GM21381 (cell line): ENCODE results near the gene GAK.
"Not testable (repeated sequence)": the region's sequence is repeated elsewhere in the genome, so short reads cannot be mapped to it uniquely, and the experiment has no call there.

ENCODE experiments used
- ATAC-seq: cut with Tn5 transposase; IDR thresholded peaks from one replicate; pipeline ENCODE4 v1.9.1; 2021; ENCODE audit warnings: mild to moderate bottlenecking, moderate library complexity; ENCODE audit not compliant: unreplicated experiment

GAK gene

DNA sequence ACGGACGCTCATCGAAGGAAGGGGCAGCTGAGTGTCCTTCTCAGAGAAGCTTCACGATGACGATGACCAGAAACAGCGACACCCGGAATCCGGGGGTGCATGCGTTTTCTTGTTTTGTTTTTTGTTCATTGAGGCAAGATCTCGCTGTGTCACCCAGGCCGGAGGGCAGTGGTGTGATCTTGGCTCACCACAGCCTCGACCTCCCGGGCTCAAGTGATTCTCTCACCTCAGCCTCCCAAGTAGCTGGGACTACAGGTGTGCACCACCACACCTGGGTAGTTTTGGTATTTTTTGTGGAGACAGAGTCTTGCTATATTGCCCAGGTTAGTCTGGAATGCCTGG is 21.4 kb upstream of the GAK start:
- ATAC-seq = no peak

DNA sequence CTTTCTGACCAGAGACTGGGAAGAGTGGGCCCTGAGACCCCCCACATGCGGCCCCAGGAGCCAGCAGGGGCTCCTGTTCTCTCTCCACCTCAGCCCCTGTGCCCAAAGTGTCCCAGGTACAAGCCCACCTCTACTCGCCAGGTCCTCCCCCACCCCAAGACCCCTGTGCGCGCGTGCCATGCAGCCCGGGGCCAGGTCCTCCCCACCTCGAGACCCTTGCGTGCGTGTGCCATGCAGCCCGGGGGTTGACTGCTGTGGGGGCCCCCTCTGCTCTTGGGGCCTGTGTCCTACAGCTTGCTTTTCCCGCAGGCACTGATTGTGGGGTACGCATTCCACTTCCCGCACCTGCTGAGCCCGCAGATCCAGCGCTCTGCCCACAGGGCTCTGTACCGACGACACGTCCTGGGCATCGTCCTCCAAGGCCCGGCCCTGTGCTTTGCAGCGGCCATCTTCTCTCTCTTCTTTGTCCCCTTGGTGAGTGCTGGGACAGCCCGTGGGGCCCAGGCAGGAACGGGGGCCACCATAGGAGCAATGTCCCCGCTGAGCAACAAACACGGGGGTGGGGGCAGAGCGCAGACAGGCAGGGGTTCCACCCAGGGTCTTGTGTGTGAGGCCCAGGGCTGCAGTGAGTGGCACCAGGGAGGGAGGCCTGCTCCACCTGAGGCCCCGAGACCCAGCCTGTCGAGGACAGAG is 20.9 kb upstream of the GAK start:
- no peak for ATAC-seq

DNA sequence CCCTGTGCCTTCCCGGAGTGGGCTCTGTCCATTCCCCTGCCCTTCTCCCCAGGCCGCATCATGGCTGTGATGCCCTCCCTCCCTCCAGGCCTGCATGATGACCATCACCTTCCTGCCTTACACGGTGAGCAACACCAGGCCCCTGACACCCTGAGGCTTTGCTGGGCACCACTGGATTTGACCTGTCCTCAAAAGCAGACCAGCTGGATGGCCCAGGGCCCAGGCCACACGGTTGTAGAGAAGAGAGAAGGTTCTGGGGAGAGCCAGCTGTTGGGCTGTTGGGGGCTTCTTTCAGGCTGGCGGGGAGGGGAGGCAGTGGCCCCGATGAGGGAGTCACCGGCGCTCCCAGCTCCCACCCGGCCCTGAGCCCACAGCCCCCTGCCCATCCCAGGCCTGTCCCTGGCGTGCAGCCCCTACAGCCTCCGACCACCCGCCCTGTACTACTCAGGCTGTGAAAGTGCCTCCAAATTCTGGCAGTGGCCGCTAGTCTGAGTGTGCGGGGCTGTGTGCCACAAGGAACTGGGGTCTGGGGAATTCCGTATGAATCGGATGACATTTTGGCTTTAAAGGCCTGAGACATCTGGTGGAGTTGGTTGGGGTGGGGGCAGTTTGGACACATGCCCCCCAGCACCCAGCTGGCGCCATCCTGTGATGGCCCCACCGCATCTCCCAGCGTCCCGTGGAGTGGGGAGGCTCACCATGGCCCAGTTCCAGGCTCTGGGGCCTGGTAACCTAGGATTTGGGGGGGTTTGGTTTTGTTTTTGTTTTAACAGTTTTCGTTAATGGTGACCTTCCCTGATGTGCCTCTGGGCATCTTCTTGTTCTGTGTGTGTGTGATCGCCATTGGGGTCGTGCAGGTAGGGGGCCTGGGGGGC is 19.7 kb upstream of the GAK start:
- ATAC-seq = no peak

DNA sequence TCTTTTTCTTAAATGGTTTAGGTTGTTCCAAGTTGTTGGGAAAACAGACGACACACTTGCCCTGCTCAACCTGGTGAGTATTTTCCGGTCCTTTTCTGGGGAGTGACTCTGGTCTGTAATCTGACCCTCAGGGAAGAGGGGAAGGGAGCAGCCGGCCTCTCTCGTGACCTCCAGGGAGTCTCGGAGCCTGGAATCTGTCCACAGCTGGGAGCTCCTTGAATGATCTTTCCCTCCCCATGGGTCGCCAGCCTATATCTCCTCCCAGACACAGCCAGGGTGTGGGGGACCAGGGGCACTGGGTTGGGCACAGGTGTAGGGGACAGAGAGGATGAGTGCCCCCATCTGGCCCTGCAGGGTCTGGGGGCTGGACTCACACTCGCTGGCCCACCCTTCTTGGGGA is 19.1 kb upstream of the GAK start:
- no peak for ATAC-seq

DNA sequence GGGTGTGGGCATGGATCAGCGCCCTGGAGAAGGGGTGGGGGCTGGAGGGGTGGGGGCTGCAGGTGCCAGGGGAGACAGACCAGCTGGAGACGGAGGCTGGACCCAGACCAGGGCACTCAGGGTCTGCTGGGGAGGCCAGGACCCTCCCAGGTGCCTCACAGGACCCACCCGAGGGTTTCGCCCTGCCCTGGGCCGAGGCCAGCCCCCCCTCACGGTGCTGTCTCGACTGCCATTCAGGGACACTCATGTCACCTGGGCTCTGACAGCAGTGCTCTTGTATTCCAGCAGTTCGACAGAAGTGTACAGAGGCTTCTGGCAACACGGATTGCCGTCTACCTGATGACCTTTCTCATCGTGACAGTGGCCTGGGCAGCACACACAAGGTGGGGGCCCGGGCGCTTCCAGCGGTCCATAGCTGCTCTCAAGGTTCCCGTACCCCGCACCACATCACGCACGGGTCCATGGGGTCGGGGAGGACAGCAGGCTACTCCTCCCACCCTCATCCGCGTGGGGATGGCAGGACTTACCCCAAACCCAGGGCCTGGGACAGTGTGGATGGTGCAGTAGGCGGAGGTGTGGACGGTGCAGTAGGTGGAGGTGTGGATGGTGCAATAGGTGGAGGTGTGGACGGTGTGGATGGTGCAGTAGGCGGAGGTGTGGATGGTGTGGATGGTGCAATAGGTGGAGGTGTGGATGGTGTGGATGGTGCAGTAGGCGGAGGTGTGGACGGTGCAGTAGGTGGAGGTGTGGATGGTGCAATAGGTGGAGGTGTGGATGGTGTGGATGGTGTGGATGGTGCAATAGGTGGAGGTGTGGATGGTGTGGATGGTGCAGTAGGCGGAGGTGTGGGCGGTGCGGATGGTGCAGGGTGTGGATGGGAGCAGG is 18.3 kb upstream of the GAK start:
- ATAC-seq = no peak

DNA sequence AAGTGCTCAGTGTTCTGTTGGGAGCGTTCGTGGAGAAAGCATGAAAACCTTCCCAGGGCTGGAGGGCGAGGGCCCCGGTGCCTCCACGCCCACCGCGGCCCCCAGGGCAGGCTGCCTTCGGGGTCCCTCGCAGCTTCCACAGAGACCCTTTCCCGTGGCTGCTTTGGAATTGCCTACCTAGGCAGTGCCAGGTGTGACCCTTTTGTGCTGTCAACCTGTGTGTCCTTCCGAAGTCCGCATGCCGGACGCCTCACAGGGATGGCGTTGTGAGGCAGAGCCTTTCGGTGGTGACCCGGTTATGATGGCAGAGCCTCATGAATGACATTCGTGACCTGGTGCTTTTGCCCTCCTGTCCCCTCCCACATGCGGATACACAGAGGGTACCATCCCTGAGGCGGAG is 17.5 kb upstream of the GAK start:
- no peak for ATAC-seq

DNA sequence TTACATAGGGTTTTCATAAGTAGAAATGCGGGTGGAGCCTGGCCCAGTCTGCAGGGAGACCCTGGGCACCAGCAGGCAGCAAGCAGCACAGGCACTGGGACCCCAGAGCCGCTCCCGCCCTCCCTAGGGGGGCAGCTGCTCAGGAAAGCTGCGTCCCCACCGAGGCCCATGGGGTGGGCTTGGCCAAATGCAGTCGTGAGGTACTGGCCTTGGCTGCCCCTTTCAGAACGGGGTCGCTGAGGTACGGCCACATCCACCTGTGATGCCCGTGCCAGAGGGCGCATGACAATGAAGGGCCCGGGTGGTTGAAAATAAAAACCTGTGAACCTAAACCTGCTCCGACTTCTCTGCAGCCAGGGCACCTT is 16.8 kb upstream of the GAK start:
- no peak for ATAC-seq

DNA sequence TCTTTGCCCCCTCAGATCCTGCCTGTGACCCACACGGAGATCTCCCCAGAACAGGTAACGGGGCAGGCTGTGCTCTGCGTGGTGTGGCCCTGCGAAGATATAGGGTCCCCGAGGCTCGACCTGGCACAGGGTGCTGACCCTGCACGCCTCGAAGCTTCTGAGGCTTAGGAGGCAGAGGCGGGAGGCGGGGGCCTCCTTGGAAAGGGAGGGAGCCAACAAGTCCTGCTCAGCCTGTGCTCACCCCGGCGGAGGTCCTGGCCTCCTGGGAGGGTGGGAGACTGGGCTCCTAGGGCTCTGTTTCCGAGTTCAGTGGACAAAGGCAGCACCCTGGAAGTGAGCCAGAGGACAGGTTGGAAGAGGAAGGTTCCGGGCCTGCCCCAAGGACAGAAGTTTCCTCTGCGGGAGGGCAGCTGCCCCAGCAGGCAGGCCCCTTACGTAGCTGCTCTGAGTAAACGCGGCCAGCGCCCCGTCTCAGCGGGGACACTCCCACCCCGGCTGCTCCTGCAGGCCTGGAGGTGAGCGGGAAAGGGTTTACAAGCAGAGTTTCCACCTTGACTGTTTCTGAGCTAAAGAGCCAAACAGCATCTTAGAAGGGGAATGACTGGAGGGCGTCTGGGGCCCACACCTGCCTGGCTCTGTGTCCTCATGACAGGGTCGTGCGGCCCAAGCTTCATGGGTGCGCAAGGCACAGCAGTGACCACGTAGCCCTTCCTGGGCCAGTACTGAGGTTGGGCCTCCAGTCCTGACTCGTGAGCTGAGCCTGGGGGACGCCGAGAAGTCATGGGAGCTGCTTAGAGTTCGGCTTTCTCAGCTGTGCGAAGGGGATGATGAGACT is 16.2 kb upstream of the GAK start:
- ATAC-seq = no peak

DNA sequence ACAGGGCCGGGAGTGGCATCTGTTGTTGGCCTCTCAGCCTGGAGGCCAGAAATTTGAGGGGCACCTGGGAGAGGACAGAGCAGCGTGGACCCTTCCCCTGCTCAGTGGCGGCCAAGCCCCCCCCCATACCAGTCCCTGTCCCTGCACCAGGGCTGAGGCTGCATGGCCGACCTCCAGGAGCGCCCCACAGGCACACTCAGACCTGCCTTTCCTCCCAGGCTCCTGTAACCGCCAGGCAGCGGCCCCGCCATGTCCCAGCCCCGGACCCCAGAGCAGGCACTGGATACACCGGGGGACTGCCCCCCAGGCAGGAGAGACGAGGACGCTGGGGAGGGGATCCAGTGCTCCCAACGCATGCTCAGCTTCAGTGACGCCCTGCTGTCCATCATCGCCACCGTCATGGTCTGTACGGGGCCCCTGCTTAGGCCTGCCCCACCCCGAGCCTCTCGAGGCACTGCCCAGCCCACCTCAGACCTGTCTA is 15.4 kb upstream of the GAK start:
- ATAC-seq = no peak

DNA sequence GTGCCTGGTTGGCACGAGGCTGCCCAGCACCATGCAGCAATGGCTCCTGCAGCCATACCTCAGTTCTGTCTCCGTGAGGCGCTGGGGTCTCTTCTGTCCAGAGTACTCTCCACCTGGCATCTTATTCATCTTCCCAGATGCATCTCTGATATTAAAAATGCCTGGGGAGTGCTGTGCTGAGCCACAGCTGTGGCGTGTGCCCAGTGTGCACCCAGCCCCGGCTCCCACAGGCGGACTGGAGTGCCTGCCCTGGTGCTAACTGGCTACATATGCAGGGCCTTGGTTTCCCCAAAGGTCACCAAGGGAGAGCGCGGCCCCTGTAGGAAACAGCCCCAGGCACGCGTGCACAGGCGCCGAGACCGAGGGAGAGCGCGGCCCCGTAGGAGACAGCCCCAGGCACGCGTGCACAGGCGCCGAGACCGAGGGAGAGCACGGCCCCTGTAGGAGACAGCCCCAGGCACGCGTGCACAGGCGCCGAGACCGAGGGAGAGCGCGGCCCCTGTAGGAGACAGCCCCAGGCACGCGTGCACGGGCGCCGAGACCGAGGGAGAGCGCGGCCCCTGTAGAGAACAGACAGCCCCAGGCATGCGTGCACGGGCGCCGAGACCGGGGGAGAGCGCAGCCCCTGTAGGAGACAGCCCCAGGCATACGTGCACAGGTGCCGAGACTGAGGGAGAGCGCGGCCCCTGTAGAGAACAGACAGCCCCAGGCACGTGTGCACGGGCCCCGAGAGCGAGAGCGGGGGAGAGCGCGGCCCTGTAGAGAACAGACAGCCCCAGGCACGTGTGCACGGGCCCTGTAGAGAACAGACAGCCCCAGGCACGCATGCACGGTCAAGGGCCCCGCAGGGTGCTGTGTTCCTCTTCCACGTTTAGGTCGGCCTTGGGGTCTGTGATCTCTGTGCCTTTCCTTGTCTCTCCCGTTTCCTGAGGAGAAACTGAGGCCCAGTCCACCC is 14.7 kb upstream of the GAK start:
- ATAC-seq = no peak

DNA sequence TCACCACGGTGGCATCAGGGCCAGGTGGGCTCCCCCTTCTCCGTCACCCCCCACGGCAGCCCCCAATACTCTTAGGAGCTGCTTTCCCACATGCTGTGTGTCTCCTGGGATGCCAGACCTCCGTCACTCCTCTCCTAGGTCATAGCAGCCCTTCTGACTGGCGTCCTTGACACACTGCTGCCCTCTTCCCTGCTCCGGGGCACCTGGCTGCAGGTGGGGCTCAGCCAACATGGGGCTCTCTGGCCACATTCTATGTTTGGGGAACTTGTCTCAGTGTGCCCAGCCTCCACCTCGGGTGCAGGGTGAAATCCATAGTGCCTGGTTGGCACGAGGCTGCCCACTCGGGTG is 14.0 kb upstream of the GAK start:
- ATAC-seq = no peak

DNA sequence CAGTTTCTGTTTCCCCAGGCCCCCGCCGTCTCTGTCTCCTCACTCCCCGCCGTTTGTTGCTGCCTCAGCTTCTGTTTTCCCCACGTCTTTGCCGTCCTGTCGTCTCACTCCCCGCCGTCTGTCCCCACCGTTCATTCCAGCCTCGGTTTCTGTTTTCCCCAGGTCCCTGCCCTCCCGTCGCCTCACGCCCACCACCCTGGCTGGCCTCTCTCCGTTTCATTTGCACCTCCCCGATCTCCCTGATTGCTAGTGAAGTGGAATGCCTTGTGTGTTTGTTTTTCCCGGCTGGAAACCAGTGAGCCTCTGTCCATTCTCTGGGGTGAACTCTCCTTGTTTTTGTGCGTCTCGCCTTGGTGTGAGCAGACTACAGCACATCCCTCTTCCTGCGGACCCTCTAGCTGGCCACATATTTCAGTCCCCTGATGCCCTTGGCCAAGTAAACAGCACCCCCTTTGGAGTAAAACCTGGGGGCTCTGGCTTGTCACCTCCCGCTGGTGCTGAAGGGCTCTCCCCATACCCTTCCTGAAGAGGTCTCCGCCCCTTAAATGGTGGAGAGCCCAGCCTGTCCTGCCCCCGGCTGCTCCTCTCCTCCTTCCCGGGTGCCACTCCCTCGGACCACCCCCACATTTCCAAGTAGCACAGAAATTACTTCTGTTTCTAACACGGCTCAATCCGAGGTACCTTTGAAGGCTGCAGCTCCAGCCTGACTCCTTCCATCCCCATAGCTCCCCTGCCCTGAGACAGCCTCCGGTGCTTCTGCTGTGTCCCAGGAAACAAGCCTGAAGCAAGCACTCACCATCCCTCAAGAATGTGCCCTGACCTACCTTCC is 13.4 kb upstream of the GAK start:
- no peak for ATAC-seq

DNA sequence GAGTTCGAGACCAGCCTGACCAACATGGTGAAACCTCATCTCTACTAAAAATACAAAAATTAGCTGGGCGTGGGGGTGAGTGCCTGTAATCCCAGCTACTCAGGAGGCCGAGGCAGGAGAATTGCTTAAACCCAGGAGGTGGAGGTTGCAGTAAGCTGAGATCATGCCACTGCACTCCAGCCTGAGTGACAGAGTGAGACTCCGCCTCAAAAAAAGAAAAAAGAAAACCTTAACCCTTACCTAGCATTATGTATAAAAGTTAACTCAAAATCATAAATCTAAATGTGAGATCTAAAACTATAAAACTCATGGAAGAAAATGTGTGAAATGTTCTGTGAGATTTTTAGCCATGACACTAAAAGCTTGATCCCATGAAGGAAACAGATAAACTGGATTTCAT is 7.4 kb upstream of the GAK start:
- ATAC-seq = not testable (repeated sequence)

DNA sequence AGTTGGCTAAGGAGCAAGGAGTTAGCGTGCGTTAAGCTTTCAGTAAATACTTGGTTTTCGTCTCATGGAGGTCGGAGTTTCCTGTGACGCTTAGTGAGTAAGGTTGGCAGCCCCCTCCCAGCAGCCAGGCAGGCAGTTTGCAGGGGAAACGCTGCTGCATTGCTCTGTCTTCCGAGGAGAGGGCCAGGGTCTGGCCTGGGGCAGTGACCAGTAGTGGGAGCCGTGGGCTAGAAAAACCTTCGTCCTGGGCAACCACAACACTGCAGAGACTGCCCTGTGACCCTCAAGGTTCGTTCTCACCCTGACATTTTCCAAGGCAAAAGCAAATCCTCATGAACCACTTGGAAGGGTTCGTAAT is 576 bp upstream of the GAK start:
- peak; percentile 5 for ATAC-seq

DNA sequence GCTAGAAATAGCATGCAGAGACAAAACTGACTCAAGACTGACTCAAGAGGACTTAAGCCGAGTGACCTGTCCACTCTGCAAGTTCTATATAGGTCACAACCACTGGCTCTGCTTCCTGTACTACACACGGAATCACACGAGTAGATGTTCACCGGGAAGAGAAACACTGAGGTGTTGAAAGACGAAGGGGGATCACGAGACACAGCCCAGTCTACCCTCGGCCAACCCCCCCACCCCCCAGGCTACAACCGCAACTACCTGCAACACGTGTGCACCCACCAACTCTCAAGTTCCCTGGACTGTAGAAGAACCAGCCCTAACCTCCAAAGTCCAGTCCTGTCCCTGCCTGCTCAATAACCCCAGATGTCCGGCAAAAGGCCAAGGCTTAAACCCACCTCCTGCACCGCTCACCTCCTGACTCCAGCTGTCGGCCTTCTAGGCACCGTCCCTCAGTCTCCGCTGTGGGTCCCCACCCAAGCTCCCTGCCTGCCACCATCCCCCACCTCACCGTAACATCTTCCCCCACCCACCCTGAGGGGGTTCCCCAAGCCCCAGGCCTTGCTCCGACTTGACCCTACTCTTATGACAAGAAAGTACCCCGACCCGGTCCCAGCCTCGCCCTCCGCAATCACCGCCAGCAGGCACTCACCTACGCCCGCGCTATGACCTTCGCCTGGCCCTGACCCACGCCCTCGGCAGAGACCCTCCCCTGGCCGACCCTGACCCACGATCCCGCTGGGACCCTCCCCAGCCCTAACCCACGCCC is 739 bp downstream of the GAK start:
- no peak for ATAC-seq

DNA sequence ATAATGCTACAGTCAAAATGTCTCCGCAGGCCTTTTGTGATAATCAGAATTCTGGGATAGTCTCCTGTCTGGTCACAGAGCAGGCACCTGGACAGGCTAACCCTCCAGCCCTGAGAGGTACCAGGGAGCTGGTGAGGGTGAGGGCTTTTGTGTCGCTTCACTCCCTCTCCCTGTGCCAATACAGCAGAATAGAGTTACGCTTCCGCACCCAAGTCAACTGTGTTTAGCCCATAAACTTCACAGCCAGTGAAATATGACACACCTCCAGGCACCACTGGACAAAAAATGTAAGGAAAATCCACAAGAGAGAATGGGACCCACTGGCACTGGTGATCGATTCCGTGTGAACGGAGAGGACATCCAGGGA is 1.3 kb downstream of the GAK start:
- no peak for ATAC-seq

DNA sequence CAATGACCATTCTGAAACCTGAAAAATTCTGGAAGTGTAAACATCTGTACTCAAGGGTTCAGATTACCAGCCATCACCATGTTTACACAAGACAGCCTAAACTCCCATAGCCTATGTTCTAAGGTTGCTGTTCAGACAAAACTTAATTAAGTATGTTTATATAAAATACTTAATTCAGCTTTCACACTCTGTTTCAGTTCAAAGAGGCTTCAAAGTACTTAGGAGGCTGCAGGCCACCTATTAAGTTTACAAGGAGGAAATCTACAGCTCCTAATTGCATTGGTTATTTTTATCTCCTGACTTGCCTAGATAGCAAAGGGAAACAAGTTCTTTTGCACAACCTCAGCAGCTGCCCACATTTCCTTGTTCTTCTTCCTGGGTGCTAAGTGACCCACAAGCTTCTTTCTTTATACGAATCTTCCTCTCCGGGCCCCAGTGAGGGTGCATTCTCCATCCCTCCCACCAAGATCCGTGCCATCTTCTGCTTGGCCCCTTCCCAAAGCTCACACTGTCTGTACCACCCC is 2.0 kb downstream of the GAK start:
- ATAC-seq = no peak
